ENCODE results near the gene LILRA6.

DNA sequence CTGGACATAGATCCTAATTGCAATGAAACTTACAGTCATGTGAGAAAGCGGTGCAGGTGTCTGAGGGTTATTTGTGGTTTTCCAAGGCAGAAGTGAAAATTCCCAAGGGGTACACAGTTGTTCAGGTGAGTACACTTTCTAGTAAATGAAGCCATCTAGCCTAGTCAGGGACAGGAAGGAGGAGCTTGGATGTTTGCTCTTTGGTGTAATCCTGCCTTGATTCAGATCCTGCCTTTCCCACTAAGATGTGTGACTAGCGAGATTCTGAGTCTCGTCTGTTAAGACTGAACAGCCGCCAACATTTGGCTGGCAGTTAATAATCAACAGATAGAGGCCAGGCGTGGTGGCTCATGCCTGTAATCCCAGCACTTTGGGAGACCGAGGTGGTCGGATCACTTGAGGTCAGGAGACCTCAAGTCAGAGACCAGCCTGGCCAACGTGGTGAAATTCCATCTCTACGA, 39.4 kb downstream of the LILRA6 start:
- no peak for TF ChIP-seq EZH2 (IDR thresholded peaks at IDR 0.05)
- no peak for TF ChIP-seq POLR2AphosphoS5 (IDR thresholded peaks at IDR 0.05; ENCODE audit: borderline replicate concordance, low read depth, low read length)
